GM19238 (cell line): ENCODE results near the gene ABCD1.
A peak's percentile ranks its signal among the peaks of the same experiment; 100 is the strongest.
"Not testable (repeated sequence)": the region's sequence is repeated elsewhere in the genome, so short reads cannot be mapped to it uniquely, and the experiment has no call there.

Source experiments
- DNase-seq: peaks from one replicate; pipeline ENCODE4 v3.0.0; 2011; ENCODE audit warnings: low spot score; ENCODE audit not compliant: insufficient read length

Gene ABCD1

DNA sequence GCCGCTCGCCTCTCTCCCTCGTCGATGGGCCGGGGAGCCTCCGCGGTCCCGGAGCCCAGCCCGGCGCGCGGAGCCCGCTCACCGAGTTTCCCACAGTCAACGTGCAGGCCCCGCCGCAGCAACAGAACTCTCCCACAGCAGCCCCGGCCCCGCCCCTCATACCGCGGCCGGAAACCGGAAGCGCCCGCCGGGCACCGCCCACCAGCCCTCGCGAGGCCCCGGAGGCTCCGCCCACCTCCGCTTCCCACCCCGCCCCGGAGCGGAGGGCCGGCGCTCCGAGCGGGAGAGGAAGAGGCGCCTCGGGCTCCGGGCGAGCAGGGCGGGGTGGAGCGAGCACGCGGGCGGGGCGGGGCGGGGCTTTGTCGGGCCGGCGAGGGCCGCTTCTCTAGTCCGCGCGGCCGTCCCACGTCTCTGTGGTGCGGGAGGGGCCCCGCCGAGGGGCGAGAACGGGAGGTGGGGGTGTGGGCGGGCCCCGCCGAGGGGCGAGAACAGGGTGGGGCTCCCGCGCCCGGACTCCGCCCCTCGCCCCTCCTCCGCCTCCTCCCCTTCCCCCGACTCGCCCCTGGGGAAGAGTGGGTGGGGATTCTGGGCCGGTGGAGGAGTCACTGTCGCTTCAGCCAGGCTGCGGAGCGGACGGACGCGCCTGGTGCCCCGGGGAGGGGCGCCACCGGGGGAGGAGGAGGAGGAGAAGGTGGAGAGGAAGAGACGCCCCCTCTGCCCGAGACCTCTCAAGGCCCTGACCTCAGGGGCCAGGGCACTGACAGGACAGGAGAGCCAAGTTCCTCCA, at the start of gene ABCD1, which contains the start of gene BCAP31:
Gene ABCD1, plus strand, starts transcription at position 605 of the 787 bp plus-strand sequence. CDS start 411 bp downstream, outside the sequence.
Gene BCAP31, minus strand, starts transcription at position 136 of the 787 bp plus-strand sequence. CDS start 1,143 bp downstream, outside the sequence.
- DNase-seq, result peak; percentile 88

GRCh38 chrX:153681175-153681574, 43.5 kb upstream of the ABCD1 start:
- DNase-seq, result no peak

GRCh38 chrX:153683486-153683885, 41.2 kb upstream of the ABCD1 start:
- DNase-seq, result not testable (repeated sequence)

GRCh38 chrX:153684467-153685155, 40.0 kb upstream of the ABCD1 start:
- no peak for DNase-seq

- no peak for DNase-seq
Observed at GRCh38 chrX:153685156-153685536, 39.5 kb upstream of the ABCD1 start.

DNA sequence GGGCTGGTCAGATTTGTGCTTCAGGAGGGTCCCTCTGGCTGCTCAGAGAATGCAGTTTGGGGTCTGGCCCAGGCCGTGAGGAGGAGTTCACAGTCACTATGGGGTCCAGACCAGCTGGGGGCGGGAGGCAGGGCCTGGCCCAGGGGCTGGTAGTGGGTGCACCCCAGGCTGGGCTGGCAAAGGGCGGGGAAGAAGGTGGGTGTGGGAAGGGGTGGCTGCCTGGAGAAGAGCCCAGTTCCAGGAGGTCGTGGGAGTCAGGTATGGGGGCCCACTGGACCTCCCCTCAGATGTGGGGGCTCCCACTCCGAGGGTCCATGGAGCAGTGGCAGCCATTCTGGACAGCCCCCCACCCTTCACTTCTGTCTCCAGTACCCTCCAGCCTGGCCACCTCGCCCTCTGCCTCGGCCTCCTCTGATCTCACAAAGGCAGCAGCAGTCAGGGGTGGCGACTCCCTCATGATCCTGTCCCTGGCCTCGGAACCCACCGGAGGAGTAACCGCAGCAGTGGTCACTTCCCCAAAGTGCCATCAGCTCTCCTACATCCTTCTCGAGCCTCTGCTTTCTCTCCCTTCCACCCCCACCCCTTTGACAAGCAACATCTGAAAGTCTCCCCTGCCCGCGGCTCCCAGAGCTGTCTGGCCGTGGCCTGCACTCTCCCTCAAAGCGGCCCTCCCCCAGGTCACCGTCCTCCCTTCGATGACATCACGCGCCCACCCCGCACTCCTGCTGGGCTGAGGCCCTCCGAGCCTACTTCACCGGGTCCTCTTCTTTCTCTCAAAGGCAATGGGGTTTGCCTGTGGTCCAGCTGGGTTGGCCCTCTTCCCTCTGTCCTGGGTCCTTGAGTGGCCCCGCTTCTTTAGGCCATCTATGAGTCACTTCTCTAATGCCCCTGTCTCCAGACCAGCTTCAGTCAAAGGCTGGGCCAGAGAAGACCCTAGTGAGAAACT, 38.6 kb upstream of the ABCD1 start:
- no peak for DNase-seq

DNA sequence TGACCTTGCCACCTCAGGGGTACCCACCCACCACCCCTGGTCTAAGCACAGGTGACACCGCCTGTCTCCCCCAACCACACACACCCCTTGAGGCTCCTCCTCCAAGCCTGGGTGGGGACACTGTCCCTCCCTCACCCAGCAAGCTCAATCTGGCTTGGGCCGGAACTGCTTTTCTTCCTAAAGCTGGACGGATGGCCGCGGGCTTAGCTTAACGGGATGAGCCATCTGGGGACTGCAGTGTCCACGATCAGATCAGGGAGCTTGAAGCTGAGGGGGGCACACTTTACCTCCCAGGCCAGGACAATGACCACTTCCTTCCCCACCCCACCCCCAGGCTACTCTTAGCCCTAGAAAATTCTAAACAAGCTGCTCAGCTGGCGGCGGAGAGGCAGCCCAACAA, 37.9 kb upstream of the ABCD1 start:
- no peak for DNase-seq

DNA sequence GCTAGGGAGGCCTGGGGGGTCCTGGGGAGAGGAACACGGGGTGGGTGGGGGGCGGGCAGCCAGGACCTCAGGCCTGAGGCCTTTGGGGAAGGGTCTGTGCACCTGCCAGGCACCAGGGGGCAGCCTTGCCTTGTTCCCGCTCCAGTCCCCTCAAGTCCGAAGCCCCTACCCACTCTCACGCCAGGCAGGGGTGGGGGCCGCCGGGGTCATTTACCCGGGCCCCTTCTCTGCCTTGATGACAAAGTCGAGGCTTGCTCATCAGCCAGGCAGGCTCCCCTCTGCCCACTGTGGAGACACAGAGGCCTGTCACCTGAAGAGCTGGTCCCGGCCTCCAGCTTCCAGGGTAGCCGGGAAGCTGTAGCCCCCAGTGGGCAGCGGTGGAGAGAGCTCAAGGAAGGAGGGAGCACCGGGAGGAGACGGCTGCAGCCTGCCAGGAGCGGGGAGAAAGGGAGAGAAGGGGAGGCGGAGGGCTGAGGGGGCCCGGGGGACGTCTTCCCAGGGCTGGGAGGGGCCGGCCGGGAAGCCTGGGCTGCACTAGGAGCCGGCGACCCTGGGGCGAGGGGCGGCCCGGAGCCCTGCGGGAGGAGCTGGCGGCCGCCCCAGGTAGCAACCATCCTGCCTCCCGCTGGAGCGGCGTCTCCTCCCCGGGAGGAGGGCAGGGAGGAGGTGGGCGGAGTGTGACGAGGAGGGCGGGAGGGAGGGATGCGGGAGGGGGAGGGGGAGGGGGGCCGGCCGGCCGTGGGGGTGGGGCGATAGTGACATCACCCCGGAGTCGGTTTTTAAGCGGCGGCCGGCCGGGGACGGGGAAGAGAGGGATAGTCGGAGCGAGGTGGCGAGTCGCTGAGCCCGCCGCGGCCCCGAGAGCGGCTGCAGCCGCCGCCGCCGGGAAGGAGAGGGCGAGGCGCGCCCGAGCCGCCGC, 37.3 kb upstream of the ABCD1 start, which contains the start of gene SLC6A8:
Gene SLC6A8, plus strand, starts transcription at position 806 of the 919 bp plus-strand sequence. CDS start 649 bp downstream, outside the sequence.
- DNase-seq, result no peak

- DNase-seq, result no peak
Observed at GRCh38 chrX:153688071-153688470, 36.6 kb upstream of the ABCD1 start.

GRCh38 chrX:153688506-153688905, 36.1 kb upstream of the ABCD1 start:
- DNase-seq, result no peak

- no peak for DNase-seq
Observed at GRCh38 chrX:153688911-153689590, 35.6 kb upstream of the ABCD1 start.

DNA sequence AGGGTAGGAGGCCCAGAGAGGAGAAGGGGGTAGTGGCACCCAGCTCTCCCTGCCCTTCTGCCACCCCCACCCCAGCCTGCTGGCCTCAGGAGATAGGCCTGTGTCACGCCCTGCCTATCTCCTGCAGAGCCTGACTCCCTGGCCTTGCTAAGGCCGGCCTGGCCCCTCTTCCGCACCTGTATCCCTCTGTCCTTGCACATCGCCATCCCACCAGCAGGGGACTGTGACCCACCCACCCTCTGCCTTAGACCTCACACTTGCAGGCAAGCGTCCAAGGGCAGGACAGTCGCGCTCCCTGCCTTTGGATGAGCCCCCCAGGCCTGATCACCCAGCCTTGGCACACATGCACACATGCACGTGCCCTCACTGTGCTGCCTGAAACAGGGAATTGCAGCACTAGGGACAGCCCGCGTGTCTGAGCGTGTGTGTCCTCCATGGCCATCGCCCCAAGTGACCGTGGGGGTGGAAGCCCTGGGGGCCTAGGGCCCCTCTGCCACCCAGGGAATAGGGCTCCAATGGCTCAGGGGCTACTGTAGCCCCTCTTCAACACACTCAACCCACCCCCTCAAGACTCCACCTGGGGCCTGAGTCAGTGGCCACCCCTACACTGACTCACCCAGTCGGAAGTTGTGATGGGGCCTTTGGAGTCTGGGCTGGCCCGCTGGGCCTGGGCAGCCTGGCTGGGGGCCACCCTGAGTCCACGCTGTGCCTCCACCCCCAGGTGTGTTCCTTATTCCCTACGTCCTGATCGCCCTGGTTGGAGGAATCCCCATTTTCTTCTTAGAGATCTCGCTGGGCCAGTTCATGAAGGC, 34.8 kb upstream of the ABCD1 start:
- no peak for DNase-seq

GRCh38 chrX:153690466-153690865, 34.2 kb upstream of the ABCD1 start:
- DNase-seq, result no peak

GRCh38 chrX:153691032-153691827, 33.4 kb upstream of the ABCD1 start:
- not testable (repeated sequence) for DNase-seq

GRCh38 chrX:153692003-153692402, 32.7 kb upstream of the ABCD1 start:
- no peak for DNase-seq

DNA sequence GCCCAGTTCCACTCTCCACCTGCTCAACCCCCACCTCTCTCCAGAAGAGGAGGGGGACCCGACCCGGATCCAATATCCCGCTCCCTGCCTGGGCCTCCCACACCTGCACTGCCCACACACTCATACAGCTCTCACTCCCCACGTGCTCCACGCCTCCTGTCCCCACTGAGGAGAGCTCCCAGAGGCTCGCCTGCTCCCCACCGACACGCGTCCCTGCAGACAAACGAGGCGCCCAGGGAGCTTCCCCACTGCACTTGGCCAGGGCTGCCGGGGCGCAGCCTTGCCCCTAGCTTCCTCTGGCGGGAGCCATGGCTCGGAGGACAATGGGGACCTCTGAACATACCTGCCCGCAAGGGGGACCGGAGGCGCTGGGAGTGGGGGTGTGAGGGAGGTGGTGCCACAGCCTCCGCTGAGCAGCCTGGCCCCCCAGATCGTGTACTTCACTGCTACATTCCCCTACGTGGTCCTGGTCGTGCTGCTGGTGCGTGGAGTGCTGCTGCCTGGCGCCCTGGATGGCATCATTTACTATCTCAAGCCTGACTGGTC, 32.0 kb upstream of the ABCD1 start:
- no peak for DNase-seq

GRCh38 chrX:153693216-153694086, 31.2 kb upstream of the ABCD1 start:
- no peak for DNase-seq
